HepG2 (cell line): ENCODE data around the gene DPEP1. TPM values are rescaled to one million over a fixed set of nuclear protein-coding genes. Genes with fewer than 3 reads are reported as not detected.

Source experiments
- ATAC-seq: fragments of 200-7000 bp; cut with Tn5 transposase; 3 replicates; pipeline ENCODE4 v1.9.1; 2020; ENCODE audit warnings: mild to moderate bottlenecking, moderate library complexity
- BruUV-seq: library from RNA; stranded (reverse); fragments of 400-500 nt; replicated peaks from 2 replicates; lab custom pipeline; 2021; lab: Mats Ljungman, UMichigan
- CTCF ChIA-PET: fragments of 300-600 bp; formaldehyde crosslinking; extraction: SDS; loops from one replicate; lab custom pipeline; 2021; ENCODE audit warnings: low total read pairs, inconsistent platforms, low intra/inter-chr PET ratio; lab: Yijun Ruan, JAX
- POLR2A ChIA-PET: fragments of 350-600 bp; sonication (Branson Sonifier 250); formaldehyde crosslinking; loops from one replicate; lab custom pipeline; 2020; ENCODE audit warnings: antibody characterized with exemption, inconsistent platforms; lab: Yijun Ruan, JAX
- DNase-seq: peaks from one replicate; pipeline ENCODE4 v3.0.0-alpha.2; 2015; ENCODE audit warnings: low spot score
- FAIRE-seq: peaks from 3 replicates; lab custom pipeline; 2011; peaks lifted over from hg19 to GRCh38; lab: Jason Lieb, UNC
- H2AFZ ChIP-seq: one replicate; pipeline ENCODE4 v1.6.1; 2011; ENCODE audit warnings: low read length, inconsistent platforms
- H3K27ac ChIP-seq: fragments of 300-600 bp; 3 replicates; pipeline ENCODE4 v1.8.0; 2011; ENCODE audit warnings: mixed run types, mild to moderate bottlenecking, mixed read lengths, low read length, inconsistent platforms; ENCODE audit not compliant: insufficient read depth; ENCODE audit errors: extremely low read length
- H3K27me3 ChIP-seq, 2 experiments: fragments of 200-600 bp in 1 of 2; 2 replicates in 1 of 2; 3 replicates in 1 of 2; pipeline versions ENCODE4 v1.6.0 to v1.8.0; 2011; ENCODE audit warnings: low read length in 2 of 2, mild to moderate bottlenecking in 2 of 2, moderate library complexity in 2 of 2, inconsistent platforms in 1 of 2; ENCODE audit not compliant: insufficient read depth in 2 of 2, control insufficient read depth in 1 of 2
- H3K36me3 ChIP-seq, 2 experiments: fragments of 200-600 bp in 1 of 2; replicated peaks in 1 of 2; 2 replicates in 1 of 2; 3 replicates in 1 of 2; pipeline versions ENCODE4 v1.5.1 to v1.8.0; 2011; ENCODE audit warnings: low read length in 2 of 2, inconsistent platforms in 1 of 2; ENCODE audit not compliant: insufficient read depth in 2 of 2, control insufficient read depth in 1 of 2
- H3K4me1 ChIP-seq: 2 replicates; pipeline ENCODE4 v1.5.1; 2012; ENCODE audit warnings: low read length, inconsistent platforms; ENCODE audit not compliant: insufficient read depth
- H3K4me2 ChIP-seq: 2 replicates; pipeline ENCODE4 v1.6.0; 2011; ENCODE audit warnings: low read depth, low read length, inconsistent platforms
- H3K4me3 ChIP-seq, 3 experiments: fragments of 200-600 bp in 1 of 3; sonication (generic), shearing (Covaris generic) in 1 of 3; replicated peaks in 1 of 3; 2 replicates each; pipeline ENCODE4 v1.5.1; 2011 to 2016; ENCODE audit warnings: low read length in 3 of 3, inconsistent platforms in 2 of 3, low read depth in 2 of 3, mild to moderate bottlenecking in 2 of 3, control low read depth in 1 of 3, mixed read lengths in 1 of 3; ENCODE audit not compliant: insufficient read depth in 1 of 3
- H3K79me2 ChIP-seq: one replicate; pipeline ENCODE4 v1.6.1; 2011; ENCODE audit warnings: low read length, inconsistent platforms; ENCODE audit not compliant: insufficient read depth
- H3K9ac ChIP-seq: 2 replicates; pipeline ENCODE4 v1.6.0; 2011; ENCODE audit warnings: mild to moderate bottlenecking, low read depth, low read length, inconsistent platforms; ENCODE audit not compliant: insufficient read depth
- H3K9me3 ChIP-seq: 2 replicates; pipeline ENCODE4 v1.5.1; 2012; ENCODE audit warnings: mild to moderate bottlenecking, low read length
- H4K20me1 ChIP-seq: 2 replicates; pipeline ENCODE4 v1.6.0; 2011; ENCODE audit warnings: inconsistent platforms, mild to moderate bottlenecking, low read length, moderate library complexity; ENCODE audit not compliant: insufficient read depth
- HOXA7 ChIP-seq: sonication (generic); formaldehyde crosslinking; IDR thresholded peaks from 2 replicates; pipeline ENCODE4 v1.8.1; 2022; ENCODE audit warnings: mild to moderate bottlenecking, missing genetic modification reagents, moderate library complexity
- MAFK ChIP-seq, 2 experiments: IDR thresholded peaks in 1 of 2; conservative IDR thresholded peaks in 1 of 2; 2 replicates each; pipeline ENCODE4 v1.6.1; 2011; ENCODE audit warnings: improper control_type of control experiment in 2 of 2, low read length in 2 of 2
- NPAS2 ChIP-seq: sonication (generic); formaldehyde crosslinking; IDR thresholded peaks from 2 replicates; pipeline ENCODE4 v1.8.0; 2022; ENCODE audit warnings: mild to moderate bottlenecking, missing genetic modification reagents, borderline replicate concordance
- POLR2G ChIP-seq: fragments of 200-400 bp; formaldehyde crosslinking; IDR thresholded peaks from 2 replicates; pipeline ENCODE4 v1.6.1; 2018; ENCODE audit warnings: mild to moderate bottlenecking, low read depth, low read length, moderate library complexity
- RBM22 ChIP-seq: fragments of 200-400 bp; formaldehyde crosslinking; optimal IDR thresholded peaks from 2 replicates; pipeline ENCODE3; 2017; ENCODE audit warnings: mild to moderate bottlenecking, low read length, moderate library complexity
- YY1 ChIP-seq: IDR thresholded peaks from 2 replicates; pipeline ENCODE4 v1.6.1; 2011; ENCODE audit warnings: low read length, low read depth, moderate library complexity, mild to moderate bottlenecking; ENCODE audit not compliant: insufficient read depth, insufficient replicate concordance
- ZNF282 ChIP-seq: fragments of 450-650 bp; IDR thresholded peaks from 2 replicates; pipeline ENCODE4 v1.6.1; 2018; ENCODE audit not compliant: partially characterized antibody
- ZNF451 ChIP-seq: sonication (generic); formaldehyde crosslinking; IDR thresholded peaks from 2 replicates; pipeline ENCODE4 v1.5.0; 2020; ENCODE audit warnings: mild to moderate bottlenecking, missing genetic modification reagents
- ZNF546 ChIP-seq: sonication (generic); formaldehyde crosslinking; conservative IDR thresholded peaks from 2 replicates; pipeline ENCODE4 v1.8.1; 2023; ENCODE audit warnings: mild to moderate bottlenecking, missing genetic modification reagents
- ZNF563 ChIP-seq: sonication (generic); formaldehyde crosslinking; IDR thresholded peaks from 2 replicates; pipeline ENCODE4 v1.8.0; 2022; ENCODE audit warnings: mild to moderate bottlenecking, moderate library complexity, missing genetic modification reagents
- ZNF567 ChIP-seq: sonication (generic); formaldehyde crosslinking; IDR thresholded peaks from 2 replicates; pipeline ENCODE4 v1.8.1; 2023; ENCODE audit warnings: mild to moderate bottlenecking, missing genetic modification reagents, borderline replicate concordance
- ZNF615 ChIP-seq: sonication (generic); formaldehyde crosslinking; IDR thresholded peaks from 2 replicates; pipeline ENCODE4 v1.5.0; 2020; ENCODE audit warnings: mild to moderate bottlenecking, missing genetic modification reagents, borderline replicate concordance
- ZNF780A ChIP-seq: sonication (generic); formaldehyde crosslinking; IDR thresholded peaks from 2 replicates; pipeline ENCODE4 v1.8.0; 2022; ENCODE audit warnings: mild to moderate bottlenecking, missing genetic modification reagents, moderate library complexity
- ZNF891 ChIP-seq: sonication (generic); formaldehyde crosslinking; IDR thresholded peaks from 2 replicates; pipeline ENCODE4 v1.5.0; 2020; ENCODE audit warnings: mild to moderate bottlenecking, missing genetic modification reagents
- whole genome bisulfite sequencing: methylation state at CpG from one replicate; pipeline ENCODE4 v1.1.6; 2017; ENCODE audit warnings: low lambda C conversion rate; 5-methylcytosine and 5-hydroxymethylcytosine counted together
- in situ Hi-C: cut with HindIII; loops from 2 replicates; pipeline ENCODE4 v1.10.0; 2017; ENCODE audit warnings: low pct_unique_long_range_greater_than_20kb; ENCODE audit not compliant: extremely low pct_ligation_motif_present
- intact Hi-C: fragments of 100-400 bp; cut with micrococcal nuclease; formaldehyde crosslinking; loops from one replicate; pipeline ENCODE4 v1.10.0; 2022; ENCODE audit not compliant: unreplicated experiment
- polyA plus RNA-seq, 8 experiments: library from polyadenylated mRNA; depleted of rRNA in 3 of 8; stranded (reverse) in 7 of 8; unstranded in 1 of 8; fragments of >200 nt; fragmentation: Illumina TruSeq in 4 of 8; extraction: Trizol in 4 of 8; gene quantifications; 2 replicates each; pipeline versions ENCODE4 v1.2.1 to v1.2.3, GENCODE V29; 2011 to 2016; ENCODE audit warnings: low read depth in 4 of 8, missing spikeins in 1 of 8, mixed read lengths in 1 of 8; ENCODE audit not compliant: insufficient read depth in 1 of 8
- total RNA-seq, 5 experiments: library from RNA; depleted of rRNA; stranded (reverse); fragments of >200 nt; fragmentation: Illumina TruSeq; extraction: Trizol; gene quantifications; 2 replicates each; pipeline ENCODE4 v1.2.3, GENCODE V29; 2016; ENCODE audit warnings: low read depth in 1 of 5
- TF ChIP-seq, protein P1 (sequence below): sonication (generic); formaldehyde crosslinking; conservative IDR thresholded peaks from 2 replicates; pipeline ENCODE4 v1.5.0; 2020; ENCODE audit warnings: missing genetic modification reagents
- TF ChIP-seq, protein P2 (sequence below): sonication (generic); formaldehyde crosslinking; IDR thresholded peaks from 2 replicates; pipeline ENCODE4 v1.8.1; 2023; ENCODE audit warnings: mild to moderate bottlenecking, missing genetic modification reagents, borderline replicate concordance
- TF ChIP-seq, protein P3 (sequence below): sonication (generic); formaldehyde crosslinking; IDR thresholded peaks from 2 replicates; pipeline ENCODE4 v1.5.0; 2020; ENCODE audit warnings: mild to moderate bottlenecking, missing genetic modification reagents
- TF ChIP-seq, protein P4 (sequence below): sonication (generic); formaldehyde crosslinking; IDR thresholded peaks from 2 replicates; pipeline ENCODE4 v1.4.0; 2020; ENCODE audit warnings: missing genetic modification reagents

Gene DPEP1
- total and polyA plus RNA-seq, 2 of the 13 experiments (the other 11 are each of a cell fraction or from before 2014, with no cell fraction given) = 37.6 to 52.2 TPM

DNA sequence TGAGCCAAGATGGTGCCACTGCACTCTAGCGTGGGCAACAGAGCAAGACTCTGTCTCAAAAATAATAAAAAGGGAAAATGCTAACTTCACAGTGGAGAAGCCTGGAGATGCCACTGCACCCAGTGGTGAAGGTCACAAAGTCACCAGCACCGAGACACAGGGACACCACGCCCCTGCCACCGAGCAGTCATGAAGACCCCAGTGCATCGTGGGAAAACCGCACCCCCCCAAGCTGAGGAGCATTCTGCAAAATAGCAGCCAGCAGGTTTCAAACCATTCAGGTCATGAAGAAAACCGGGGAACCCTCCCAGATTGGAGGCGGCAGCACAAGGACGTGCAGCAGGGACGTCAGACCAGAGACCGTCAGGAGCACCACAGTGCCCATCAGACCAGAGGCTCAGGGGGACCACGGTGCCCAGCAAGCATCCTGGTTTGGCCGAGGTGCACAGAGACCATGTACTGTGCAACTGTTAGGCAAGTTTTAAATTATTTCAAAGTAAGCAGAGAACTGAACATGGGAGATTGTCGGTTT, 30.4 kb downstream of the DPEP1 start (continued):
- TF ChIP-seq, protein P1, sequence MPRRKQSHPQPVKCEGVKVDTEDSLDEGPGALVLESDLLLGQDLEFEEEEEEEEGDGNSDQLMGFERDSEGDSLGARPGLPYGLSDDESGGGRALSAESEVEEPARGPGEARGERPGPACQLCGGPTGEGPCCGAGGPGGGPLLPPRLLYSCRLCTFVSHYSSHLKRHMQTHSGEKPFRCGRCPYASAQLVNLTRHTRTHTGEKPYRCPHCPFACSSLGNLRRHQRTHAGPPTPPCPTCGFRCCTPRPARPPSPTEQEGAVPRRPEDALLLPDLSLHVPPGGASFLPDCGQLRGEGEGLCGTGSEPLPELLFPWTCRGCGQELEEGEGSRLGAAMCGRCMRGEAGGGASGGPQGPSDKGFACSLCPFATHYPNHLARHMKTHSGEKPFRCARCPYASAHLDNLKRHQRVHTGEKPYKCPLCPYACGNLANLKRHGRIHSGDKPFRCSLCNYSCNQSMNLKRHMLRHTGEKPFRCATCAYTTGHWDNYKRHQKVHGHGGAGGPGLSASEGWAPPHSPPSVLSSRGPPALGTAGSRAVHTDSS (CRISPR knock-in tag) = no peak
- TF ChIP-seq ZNF615 (CRISPR knock-in tag) (no peak), ZNF282 (no peak), MAFK (conservative IDR thresholded peaks at IDR 0.05 in 1 of 2, IDR thresholded peaks at IDR 0.05 in 1 of 2; ENCODE audit: low read length in 2 of 2) (no peak), HOXA7 (no peak), POLR2G (peak; percentile 35), ZNF891 (no peak)

DNA sequence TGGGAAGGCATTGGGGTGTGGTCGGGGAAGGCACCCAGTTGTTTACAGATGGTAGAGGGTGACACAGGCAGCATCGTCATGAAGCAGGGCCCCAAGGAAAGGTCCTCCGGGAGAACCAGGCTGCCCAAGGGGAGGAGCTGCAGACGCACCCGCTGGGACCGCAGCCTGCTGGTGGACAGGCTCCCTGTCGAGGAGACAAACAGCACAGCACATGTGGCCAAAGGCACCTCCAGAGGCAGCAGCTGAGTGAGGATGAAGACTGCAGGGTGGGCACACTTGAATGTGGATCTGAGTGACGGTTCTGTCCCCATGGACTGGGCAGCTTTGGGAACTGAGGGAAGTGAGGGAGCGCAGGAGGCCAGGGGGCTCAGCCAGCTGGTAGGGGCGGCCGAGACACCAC, 31.7 kb downstream of the DPEP1 start:
- ChIA-PET CTCF (no interaction called here), POLR2A (interaction anchor here (0.6 kb wide), 1 partner anchor 39 kb away, joined by 3 read pairs; no protein-coding TSS in a partner anchor)
- ATAC-seq (no peak), FAIRE-seq (no peak), DNase-seq (no peak)
- no TSS peak for BruUV-seq
- Histone ChIP-seq H3K79me2 (no peaks in the 10 kb centered on the region), H3K36me3 (peaks cover 23 to 28% of the 10 kb centered on the region in 2 experiments; a peak in 4 of 5 replicates), H3K9me3 (no peaks in the 10 kb centered on the region), H3K4me1 (peaks cover 18% of the 10 kb centered on the region), H3K4me3 (no peak overlapping the region), H3K27ac (no peak overlapping the region), H4K20me1 (no peaks in the 10 kb centered on the region), H3K27me3 (no peaks in the 10 kb centered on the region), H3K4me2 (no peak overlapping the region), H2AFZ (no peak overlapping the region), H3K9ac (no peak overlapping the region)
- intact Hi-C loops (no loop called here), in situ Hi-C loops (no loop called here)
- TF ChIP-seq, protein P2, sequence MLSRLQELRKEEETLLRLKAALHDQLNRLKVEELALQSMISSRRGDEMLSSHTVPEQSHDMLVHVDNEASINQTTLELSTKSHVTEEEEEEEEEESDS (CRISPR knock-in tag) = no peak
- TF ChIP-seq ZNF780A (CRISPR knock-in tag) (no peak), ZNF567 (CRISPR knock-in tag) (no peak), YY1 (no peak), ZNF546 (CRISPR knock-in tag) (no peak), NPAS2 (CRISPR knock-in tag) (no peak), ZNF563 (no peak), RBM22 (peak; percentile 44), ZNF451 (CRISPR knock-in tag) (no peak)
- TF ChIP-seq, protein P3, sequence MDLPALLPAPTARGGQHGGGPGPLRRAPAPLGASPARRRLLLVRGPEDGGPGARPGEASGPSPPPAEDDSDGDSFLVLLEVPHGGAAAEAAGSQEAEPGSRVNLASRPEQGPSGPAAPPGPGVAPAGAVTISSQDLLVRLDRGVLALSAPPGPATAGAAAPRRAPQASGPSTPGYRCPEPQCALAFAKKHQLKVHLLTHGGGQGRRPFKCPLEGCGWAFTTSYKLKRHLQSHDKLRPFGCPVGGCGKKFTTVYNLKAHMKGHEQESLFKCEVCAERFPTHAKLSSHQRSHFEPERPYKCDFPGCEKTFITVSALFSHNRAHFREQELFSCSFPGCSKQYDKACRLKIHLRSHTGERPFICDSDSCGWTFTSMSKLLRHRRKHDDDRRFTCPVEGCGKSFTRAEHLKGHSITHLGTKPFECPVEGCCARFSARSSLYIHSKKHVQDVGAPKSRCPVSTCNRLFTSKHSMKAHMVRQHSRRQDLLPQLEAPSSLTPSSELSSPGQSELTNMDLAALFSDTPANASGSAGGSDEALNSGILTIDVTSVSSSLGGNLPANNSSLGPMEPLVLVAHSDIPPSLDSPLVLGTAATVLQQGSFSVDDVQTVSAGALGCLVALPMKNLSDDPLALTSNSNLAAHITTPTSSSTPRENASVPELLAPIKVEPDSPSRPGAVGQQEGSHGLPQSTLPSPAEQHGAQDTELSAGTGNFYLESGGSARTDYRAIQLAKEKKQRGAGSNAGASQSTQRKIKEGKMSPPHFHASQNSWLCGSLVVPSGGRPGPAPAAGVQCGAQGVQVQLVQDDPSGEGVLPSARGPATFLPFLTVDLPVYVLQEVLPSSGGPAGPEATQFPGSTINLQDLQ (CRISPR knock-in tag) = no peak
- TF ChIP-seq, protein P4, sequence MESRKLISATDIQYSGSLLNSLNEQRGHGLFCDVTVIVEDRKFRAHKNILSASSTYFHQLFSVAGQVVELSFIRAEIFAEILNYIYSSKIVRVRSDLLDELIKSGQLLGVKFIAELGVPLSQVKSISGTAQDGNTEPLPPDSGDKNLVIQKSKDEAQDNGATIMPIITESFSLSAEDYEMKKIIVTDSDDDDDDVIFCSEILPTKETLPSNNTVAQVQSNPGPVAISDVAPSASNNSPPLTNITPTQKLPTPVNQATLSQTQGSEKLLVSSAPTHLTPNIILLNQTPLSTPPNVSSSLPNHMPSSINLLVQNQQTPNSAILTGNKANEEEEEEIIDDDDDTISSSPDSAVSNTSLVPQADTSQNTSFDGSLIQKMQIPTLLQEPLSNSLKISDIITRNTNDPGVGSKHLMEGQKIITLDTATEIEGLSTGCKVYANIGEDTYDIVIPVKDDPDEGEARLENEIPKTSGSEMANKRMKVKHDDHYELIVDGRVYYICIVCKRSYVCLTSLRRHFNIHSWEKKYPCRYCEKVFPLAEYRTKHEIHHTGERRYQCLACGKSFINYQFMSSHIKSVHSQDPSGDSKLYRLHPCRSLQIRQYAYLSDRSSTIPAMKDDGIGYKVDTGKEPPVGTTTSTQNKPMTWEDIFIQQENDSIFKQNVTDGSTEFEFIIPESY (CRISPR knock-in tag) = 0 out of 2 replicates have a peak, but pooled peaks have one; percentile 34
- WGBS = 92% methylated on average over 11 of the region's 11 CpGs
